Measurements from ENCODE around the gene GALNT13.

Gene GALNT13

GRCh38 chr2:154125891-154126290 lies 254.2 kb downstream of the GALNT13 start:
- no peak for DNase-seq (ENCODE audit: low read depth, low spot score)

GRCh38 chr2:154130821-154131220 lies 259.1 kb downstream of the GALNT13 start:
- no peak for DNase-seq (ENCODE audit: low read depth, low spot score)

DNA sequence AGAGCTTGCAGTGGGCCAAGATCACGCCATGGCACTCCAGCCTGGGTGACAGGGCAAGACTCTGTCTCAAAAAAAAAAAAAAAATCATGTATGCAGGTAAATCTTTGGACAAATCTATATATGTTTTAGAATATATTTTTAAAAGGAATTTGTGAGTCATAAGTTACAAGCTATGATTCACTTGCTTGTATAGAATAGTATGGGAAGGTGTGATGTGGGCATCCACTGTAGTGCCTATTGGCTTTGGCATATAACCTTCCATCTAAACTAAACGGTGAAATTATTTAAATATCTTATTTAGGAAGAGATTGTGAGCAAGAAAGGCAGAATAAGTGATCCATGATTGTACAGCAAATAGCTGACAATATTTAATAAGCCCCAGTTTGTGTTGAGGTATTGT lies 261.1 kb downstream of the GALNT13 start:
- no peak for DNase-seq (ENCODE audit: low read depth, low spot score)

DNA sequence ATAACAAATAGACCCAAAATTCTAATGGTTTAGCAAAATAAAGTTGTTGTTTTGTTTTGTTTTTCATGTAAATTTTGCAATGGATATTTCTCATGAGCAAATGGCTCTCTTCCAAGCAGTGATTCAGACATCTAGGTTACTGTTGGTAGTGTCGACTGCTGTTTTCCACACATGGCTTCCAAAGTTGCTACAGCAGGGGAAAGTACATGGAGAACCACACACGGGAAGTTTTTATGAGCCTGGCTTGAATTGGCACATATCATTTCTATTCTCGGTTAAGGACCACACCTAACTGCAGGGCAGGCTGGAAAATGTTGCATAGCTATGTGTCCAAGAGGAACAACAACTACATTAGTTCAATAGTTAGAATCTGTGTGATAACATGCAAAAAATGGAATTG lies 262.1 kb downstream of the GALNT13 start:
- DNase-seq (ENCODE audit: low read depth, low spot score), result no peak

DNA sequence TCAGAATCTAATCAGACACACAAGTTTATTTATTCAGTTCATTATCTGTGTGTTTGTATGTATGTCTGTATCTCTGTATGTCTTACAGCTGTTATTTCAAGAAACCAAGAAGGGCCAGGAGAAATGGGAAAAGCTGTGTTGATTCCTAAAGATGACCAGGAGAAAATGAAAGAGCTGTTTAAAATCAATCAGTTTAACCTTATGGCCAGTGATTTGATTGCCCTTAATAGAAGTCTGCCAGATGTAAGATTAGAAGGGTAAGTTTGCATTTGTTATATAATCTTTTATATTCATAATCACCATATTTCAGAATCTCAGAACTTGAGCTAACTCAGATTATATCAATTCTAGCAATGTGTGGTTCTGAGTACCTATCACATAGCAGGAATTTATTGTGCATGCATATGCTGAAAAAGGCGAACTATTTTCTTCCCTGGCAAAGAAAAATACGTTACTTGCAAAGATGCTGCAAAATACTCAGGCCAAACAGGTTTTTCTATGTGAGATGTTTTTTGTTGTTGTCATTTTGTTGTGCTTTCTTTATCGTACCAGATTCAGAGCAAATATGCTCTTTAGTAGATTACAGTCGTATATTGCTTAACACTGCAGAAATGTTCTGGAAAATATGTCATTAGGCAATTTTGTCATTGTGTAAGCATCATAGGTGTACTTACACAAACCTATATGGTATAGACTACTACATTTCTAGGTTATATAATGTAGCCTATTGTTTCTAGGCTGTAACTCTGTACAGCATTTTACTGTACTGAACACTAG lies 268.7 kb downstream of the GALNT13 start:
- DNase-seq (ENCODE audit: low read depth, low spot score), result no peak

- DNase-seq (ENCODE audit: low read depth, low spot score), result no peak
These were observed 270.8 kb downstream of the GALNT13 start for GRCh38 chr2:154142480-154142879.

DNA sequence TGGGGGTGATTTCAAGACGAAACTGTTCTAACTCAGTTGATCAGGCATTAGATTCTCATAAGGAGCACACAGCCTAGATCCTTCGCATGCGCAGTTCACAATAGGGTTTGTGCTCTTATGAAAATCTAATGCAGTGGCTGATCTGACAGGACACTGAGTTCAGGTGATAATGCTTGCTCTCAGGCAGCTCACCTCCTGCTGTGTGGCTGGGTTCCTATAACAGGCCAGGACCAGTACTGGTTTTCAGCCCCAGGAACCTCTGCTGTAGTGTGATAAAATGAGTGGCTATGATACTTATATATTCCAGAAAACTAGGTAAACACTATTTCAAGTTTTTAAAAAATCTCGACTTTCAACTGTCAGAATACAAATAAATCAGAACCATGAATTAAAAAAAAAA lies 271.4 kb downstream of the GALNT13 start:
- no peak for DNase-seq (ENCODE audit: low read depth, low spot score)

- DNase-seq (ENCODE audit: low read depth, low spot score), result no peak
These were observed 286.4 kb downstream of the GALNT13 start for GRCh38 chr2:154158101-154158500.

- no peak for DNase-seq (ENCODE audit: low read depth, low spot score)
These were observed 289.6 kb downstream of the GALNT13 start for GRCh38 chr2:154161286-154161685.

DNA sequence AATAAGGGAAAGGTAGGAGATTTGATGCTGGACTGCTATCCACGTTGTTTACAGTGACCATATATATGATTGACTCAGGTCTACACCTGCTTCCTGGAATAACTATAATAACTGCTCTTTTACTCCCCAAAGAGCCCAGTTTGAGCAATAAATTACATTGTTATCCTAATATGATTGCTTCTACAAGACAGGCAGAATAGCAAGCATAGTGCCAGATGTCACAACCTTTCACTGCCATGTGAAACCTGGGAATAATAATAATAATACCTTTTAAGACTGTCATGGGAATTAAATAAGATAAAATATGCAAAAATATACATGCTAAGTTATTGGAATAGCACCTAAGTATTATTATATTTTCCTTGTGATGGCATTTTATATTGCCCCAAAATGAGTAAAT lies 298.7 kb downstream of the GALNT13 start:
- no peak for DNase-seq (ENCODE audit: low read depth, low spot score)

GRCh38 chr2:154173164-154173563 lies 301.4 kb downstream of the GALNT13 start:
- no peak for DNase-seq (ENCODE audit: low read depth, low spot score)

DNA sequence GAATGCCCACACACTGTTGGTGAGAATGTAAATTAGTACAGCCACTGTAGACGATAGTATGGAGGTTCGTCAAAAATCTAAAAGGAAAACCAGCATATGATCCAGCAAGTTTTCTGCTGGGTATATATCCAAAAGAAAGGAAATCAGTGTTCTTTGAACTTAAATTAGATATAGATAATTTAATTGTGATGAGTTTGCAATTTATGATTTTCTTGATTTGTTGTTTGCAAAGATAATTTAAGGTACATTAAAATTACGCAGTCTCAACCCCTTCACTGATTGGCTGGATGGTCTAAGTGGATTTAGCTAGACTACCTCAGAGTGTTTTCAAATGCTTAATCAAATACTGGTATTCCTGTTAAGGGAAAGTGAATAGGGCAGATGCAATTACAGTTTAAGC lies 302.2 kb downstream of the GALNT13 start:
- DNase-seq (ENCODE audit: low read depth, low spot score), result no peak

DNA sequence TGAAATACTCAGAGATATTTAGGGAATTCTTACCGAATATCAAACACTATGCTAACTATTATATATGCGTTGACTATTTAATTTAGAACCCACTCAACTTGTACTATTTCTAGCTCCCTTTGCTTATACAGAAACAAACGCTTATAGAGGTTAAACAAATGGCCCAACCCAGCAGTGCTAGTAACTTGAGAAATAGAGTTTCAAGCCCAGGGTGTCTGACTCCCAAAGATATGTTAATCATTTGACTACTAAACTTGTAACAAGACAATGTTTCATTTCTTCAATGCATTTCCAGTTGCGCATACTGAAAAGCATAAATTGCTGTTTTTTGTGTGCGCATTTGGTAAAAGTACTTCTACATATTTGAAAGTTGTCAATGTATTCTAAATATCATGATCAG lies 310.3 kb downstream of the GALNT13 start:
- no peak for DNase-seq (ENCODE audit: low read depth, low spot score)

DNA sequence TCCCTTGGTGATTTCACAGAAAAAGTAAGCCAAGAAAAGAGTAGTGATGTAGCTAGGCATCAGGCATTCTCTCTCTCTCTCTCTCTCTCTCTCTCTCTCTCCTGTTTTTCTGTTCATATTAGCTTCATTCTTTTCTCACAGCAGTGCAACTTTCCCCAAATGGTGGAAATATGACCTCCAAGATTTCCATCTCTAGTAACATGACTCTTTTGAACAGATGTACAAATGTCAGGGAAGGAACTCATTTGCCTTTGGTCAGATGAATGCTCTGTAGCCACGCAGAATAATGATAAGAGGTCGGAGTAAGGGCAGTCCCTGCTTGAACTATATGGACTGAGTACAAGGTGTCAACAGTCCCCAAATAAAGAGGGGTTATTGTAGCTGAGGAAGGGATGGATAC lies 316.2 kb downstream of the GALNT13 start:
- no peak for DNase-seq (ENCODE audit: low read depth, low spot score)

DNA sequence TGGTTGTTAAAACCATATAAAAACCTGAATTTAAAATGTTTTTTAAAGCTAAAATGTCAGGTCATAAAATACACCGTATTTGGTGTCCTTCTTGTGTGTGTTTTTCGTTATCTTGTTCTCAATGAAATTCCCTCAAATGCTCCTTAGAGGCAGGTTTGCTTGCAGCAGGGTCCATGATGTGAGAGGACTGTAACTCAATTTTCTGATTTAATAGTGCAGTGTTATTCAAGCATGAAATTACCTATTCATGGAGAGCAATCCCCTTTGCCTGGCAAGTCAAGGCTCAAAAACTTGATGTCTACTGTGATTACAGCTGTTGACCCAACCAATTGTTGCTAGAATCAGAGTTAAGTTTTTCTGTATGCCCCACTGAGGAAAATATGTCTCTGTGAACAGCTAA lies 318.2 kb downstream of the GALNT13 start:
- no peak for DNase-seq (ENCODE audit: low read depth, low spot score)

GRCh38 chr2:154193246-154193645 lies 321.5 kb downstream of the GALNT13 start:
- DNase-seq (ENCODE audit: low read depth, low spot score), result no peak

DNA sequence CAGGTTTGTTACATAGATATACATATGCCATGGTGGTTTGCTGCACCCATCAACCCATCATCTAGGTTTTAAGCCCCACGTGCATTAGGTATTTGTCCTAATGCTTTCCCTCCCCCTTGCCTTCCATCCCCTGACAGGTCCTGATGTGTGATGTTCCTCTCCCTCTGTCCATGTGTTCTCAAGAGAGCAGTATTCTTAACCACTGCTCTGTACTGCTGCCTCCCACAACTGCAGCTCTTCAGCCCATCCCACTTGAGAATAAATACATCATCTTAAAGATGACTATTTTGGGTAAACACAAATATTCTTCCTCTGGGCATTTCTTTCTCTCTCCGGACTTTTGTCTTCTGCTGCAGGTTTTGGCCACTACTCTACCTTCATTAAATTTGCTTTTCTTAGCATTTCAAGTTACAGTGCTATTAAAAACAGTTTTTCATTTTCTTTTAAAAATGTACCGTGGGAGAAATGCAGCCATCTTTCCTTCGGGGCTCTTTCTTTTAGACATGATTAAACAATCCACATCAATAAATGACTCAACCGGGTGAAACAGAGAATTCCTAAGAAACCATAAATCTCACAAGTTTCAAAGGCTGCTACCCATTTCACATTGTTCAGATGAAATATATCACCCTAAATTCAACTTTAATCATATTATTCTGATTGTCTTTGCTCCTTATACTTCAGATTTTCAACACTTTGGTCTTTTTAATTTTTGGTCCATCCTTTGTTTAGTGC lies 323.4 kb downstream of the GALNT13 start:
- no peak for DNase-seq (ENCODE audit: low read depth, low spot score)

- no peak for DNase-seq (ENCODE audit: low read depth, low spot score)
These were observed 324.0 kb downstream of the GALNT13 start for GRCh38 chr2:154195644-154196195.

- DNase-seq (ENCODE audit: low read depth, low spot score), result no peak
These were observed 327.1 kb downstream of the GALNT13 start for GRCh38 chr2:154198866-154199265.

DNA sequence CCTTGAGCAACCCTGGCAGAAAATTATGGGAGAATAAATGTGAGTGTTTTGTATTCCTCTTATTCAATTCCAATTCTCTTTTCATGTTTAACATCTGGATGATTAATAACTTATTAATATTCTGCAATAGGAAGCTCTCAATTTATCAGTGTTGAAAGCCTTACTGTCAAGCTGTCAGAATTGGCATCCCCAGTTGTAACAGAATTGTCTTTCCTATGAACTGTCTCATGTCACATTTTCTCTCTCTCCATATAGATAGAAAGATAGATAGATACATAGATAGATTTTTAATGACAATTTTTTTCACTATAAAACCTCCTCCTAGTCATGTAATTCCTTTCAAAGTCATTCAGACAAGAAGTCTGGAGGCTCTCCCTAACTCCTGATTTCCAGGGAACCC lies 331.5 kb downstream of the GALNT13 start:
- no peak for DNase-seq (ENCODE audit: low read depth, low spot score)

GRCh38 chr2:154203902-154204301 lies 332.2 kb downstream of the GALNT13 start:
- no peak for DNase-seq (ENCODE audit: low read depth, low spot score)

DNA sequence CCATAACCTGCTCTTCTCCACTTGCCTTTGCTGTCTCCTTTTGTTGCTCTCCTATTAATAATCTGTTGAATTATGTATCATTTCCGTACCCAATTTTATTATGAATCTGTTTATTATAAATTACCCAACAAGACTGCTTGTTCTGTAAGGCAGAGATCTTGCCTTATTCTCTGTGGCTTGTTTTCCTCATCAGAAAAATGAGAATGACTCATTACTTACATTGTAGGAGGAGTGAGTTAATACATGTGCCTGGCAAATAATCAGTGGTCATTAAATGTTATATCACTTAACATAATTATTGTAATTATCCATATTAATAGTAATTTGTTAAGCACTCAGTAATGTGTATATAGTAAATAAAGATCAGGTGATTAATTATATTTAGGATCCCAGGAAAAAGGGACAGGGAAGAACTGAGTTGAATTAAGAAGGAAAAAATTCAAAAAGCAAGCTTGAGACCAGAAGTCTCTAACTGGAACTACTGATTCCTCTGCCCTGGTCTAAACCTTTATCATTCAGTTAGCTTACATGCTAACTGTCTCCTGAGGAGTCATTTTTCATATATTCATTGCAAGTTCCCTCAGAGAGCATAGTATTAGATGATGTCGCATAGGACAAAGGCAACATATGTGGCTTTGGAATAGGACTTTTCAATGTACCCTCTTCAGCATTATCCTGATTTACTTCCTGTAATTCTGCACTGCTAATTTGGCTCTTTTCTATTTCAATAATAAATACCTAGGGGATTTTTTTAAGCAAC lies 335.7 kb downstream of the GALNT13 start:
- no peak for DNase-seq (ENCODE audit: low read depth, low spot score)

Measured in ELF-1 (cell line).